ENCODE measurements around the gene ALB.

The ALB gene

GRCh38 chr4:73409012-73409862 lies 5.2 kb downstream of the ALB start:
- no peak for DNase-seq

- no peak for DNase-seq
These were observed 6.0 kb downstream of the ALB start for GRCh38 chr4:73409978-73410548.

- no peak for DNase-seq
These were observed 7.0 kb downstream of the ALB start for GRCh38 chr4:73410916-73411730.

GRCh38 chr4:73411731-73412414 lies 7.8 kb downstream of the ALB start:
- DNase-seq, result no peak

- DNase-seq, result no peak
These were observed 9.2 kb downstream of the ALB start for GRCh38 chr4:73413294-73413755.

- no peak for DNase-seq
These were observed 10.8 kb downstream of the ALB start for GRCh38 chr4:73414936-73415271.

GRCh38 chr4:73415807-73416238 lies 11.7 kb downstream of the ALB start:
- DNase-seq, result no peak

- no peak for DNase-seq
These were observed 12.5 kb downstream of the ALB start for GRCh38 chr4:73416423-73417087.

GRCh38 chr4:73417342-73417741 lies 13.3 kb downstream of the ALB start:
- DNase-seq, result no peak

GRCh38 chr4:73417973-73418372 lies 13.9 kb downstream of the ALB start:
- DNase-seq, result no peak

- no peak for DNase-seq
These were observed 14.6 kb downstream of the ALB start for GRCh38 chr4:73418677-73419076.

- DNase-seq, result no peak
These were observed 15.3 kb downstream of the ALB start for GRCh38 chr4:73419106-73420038.

GRCh38 chr4:73420615-73421014 lies 16.5 kb downstream of the ALB start:
- no peak for DNase-seq

GRCh38 chr4:73421708-73422457 lies 17.8 kb downstream of the ALB start:
- no peak for DNase-seq

GRCh38 chr4:73422458-73422752 lies 18.3 kb downstream of the ALB start:
- DNase-seq, result no peak

GRCh38 chr4:73423184-73423583 lies 19.1 kb downstream of the ALB start:
- DNase-seq, result no peak

GRCh38 chr4:73426666-73427065 lies 22.6 kb downstream of the ALB start:
- DNase-seq, result no peak

GRCh38 chr4:73429118-73429517 lies 25.0 kb downstream of the ALB start:
- DNase-seq, result no peak

- no peak for DNase-seq
These were observed 25.9 kb downstream of the ALB start for GRCh38 chr4:73429826-73430587.

- no peak for DNase-seq
These were observed 27.7 kb downstream of the ALB start for GRCh38 chr4:73431813-73432168.
